Measurements from ENCODE around the gene NOVA2.

NOVA2 gene

GRCh38 chr19:45947926-45948325, 25.7 kb downstream of the NOVA2 start:
- Histone ChIP-seq H3K27me3 (ENCODE audit: insufficient read depth, low read length) (0 out of 2 replicates have a peak, but pooled peaks cover 4% of the 10 kb centered on the region), H4K20me1 (ENCODE audit: insufficient read depth, low read length) (no peaks in the 10 kb centered on the region), H2AFZ (ENCODE audit: low read length) (no peak overlapping the region), H3K79me2 (ENCODE audit: insufficient read depth, low read length) (no peaks in the 10 kb centered on the region), H3K4me3 (ENCODE audit: low read depth, low read length, poor library complexity, severe bottlenecking) (no peak overlapping the region), H3K36me3 (ENCODE audit: insufficient read depth, low read length) (no peaks in the 10 kb centered on the region), H3K27ac (ENCODE audit: low read depth, low read length, poor library complexity, severe bottlenecking) (no peak overlapping the region), H3F3A (ENCODE audit: insufficient read depth, low read length) (no peaks in the 10 kb centered on the region), H3K4me2 (ENCODE audit: low read length) (no peak overlapping the region), H3K4me1 (ENCODE audit: insufficient read depth, low read length, severe bottlenecking) (no peaks in the 10 kb centered on the region), H3K9ac (ENCODE audit: low read length) (no peak overlapping the region), H3K9me2 (ENCODE audit: low read depth, low read length) (no peaks in the 10 kb centered on the region), H3K9me3 (ENCODE audit: low read length) (no peaks in the 10 kb centered on the region)
- TF ChIP-seq EZH2 (IDR thresholded peaks at IDR 0.05; ENCODE audit: borderline replicate concordance, low read length) (no peak), CTCF (IDR thresholded peaks at IDR 0.05; ENCODE audit: low read length) (no peak)

GRCh38 chr19:45940515-45940805, 33.2 kb downstream of the NOVA2 start:
- Histone ChIP-seq H3F3A (ENCODE audit: insufficient read depth, low read length) (no peaks in the 10 kb centered on the region), H3K9me3 (ENCODE audit: low read length) (no peaks in the 10 kb centered on the region), H3K4me3 (ENCODE audit: low read depth, low read length, poor library complexity, severe bottlenecking) (no peak overlapping the region), H3K9ac (ENCODE audit: low read length) (no peak overlapping the region), H4K20me1 (ENCODE audit: insufficient read depth, low read length) (no peaks in the 10 kb centered on the region), H3K4me1 (ENCODE audit: insufficient read depth, low read length, severe bottlenecking) (no peaks in the 10 kb centered on the region), H3K79me2 (ENCODE audit: insufficient read depth, low read length) (no peaks in the 10 kb centered on the region), H3K9me2 (ENCODE audit: low read depth, low read length) (no peaks in the 10 kb centered on the region), H3K27me3 (ENCODE audit: insufficient read depth, low read length) (no peaks in the 10 kb centered on the region), H2AFZ (ENCODE audit: low read length) (no peak overlapping the region), H3K4me2 (ENCODE audit: low read length) (no peak overlapping the region), H3K36me3 (ENCODE audit: insufficient read depth, low read length) (no peaks in the 10 kb centered on the region), H3K27ac (ENCODE audit: low read depth, low read length, poor library complexity, severe bottlenecking) (no peak overlapping the region)
- no peak for TF ChIP-seq CTCF (IDR thresholded peaks at IDR 0.05; ENCODE audit: low read length)

GRCh38 chr19:45939792-45940514, 33.7 kb downstream of the NOVA2 start:
- Histone ChIP-seq H2AFZ (ENCODE audit: low read length) (no peak overlapping the region), H3K27me3 (ENCODE audit: insufficient read depth, low read length) (no peaks in the 10 kb centered on the region)

More at GRCh38 chr19:45939792-45940514, 33.7 kb downstream of the NOVA2 start:
- Histone ChIP-seq H3K79me2 (ENCODE audit: insufficient read depth, low read length) (no peaks in the 10 kb centered on the region), H3K9ac (ENCODE audit: low read length) (no peak overlapping the region), H3K36me3 (ENCODE audit: insufficient read depth, low read length) (no peaks in the 10 kb centered on the region), H3K27ac (ENCODE audit: low read depth, low read length, poor library complexity, severe bottlenecking) (no peak overlapping the region), H3F3A (ENCODE audit: insufficient read depth, low read length) (no peaks in the 10 kb centered on the region), H3K9me3 (ENCODE audit: low read length) (no peaks in the 10 kb centered on the region), H4K20me1 (ENCODE audit: insufficient read depth, low read length) (no peaks in the 10 kb centered on the region), H3K4me2 (ENCODE audit: low read length) (no peak overlapping the region), H3K4me3 (ENCODE audit: low read depth, low read length, poor library complexity, severe bottlenecking) (no peak overlapping the region), H3K9me2 (ENCODE audit: low read depth, low read length) (no peaks in the 10 kb centered on the region), H3K4me1 (ENCODE audit: insufficient read depth, low read length, severe bottlenecking) (no peaks in the 10 kb centered on the region)
- TF ChIP-seq EZH2 (IDR thresholded peaks at IDR 0.05; ENCODE audit: borderline replicate concordance, low read length) (no peak), CTCF (IDR thresholded peaks at IDR 0.05; ENCODE audit: low read length) (no peak)

All from OCI-LY1 (cell line).